GM12878 (cell line): ENCODE measurements around the gene SLC9C1. TPM values are rescaled to one million over a fixed set of nuclear protein-coding genes. Genes with fewer than 3 reads are reported as not detected.

Experiments
- CHD1 ChIP-seq: IDR thresholded peaks from 2 replicates; pipeline ENCODE4 v1.6.1; 2012; ENCODE audit warnings: low read depth, low read length, improper control_type of control experiment
- CREM ChIP-seq: IDR thresholded peaks from 2 replicates; pipeline ENCODE4 v1.6.1; 2014; ENCODE audit warnings: antibody characterized with exemption, low read depth
- DPF2 ChIP-seq: fragments of 450-650 bp; IDR thresholded peaks from 2 replicates; pipeline ENCODE4 v1.6.1; 2017; ENCODE audit warnings: mild to moderate bottlenecking
- EZH2 ChIP-seq: IDR thresholded peaks from 2 replicates; pipeline ENCODE4 v1.6.1; 2012; ENCODE audit warnings: low read depth, mild to moderate bottlenecking, control low read depth, inconsistent platforms, low read length, borderline replicate concordance; ENCODE audit not compliant: control insufficient read depth
- HDAC2 ChIP-seq: fragments of 200-600 bp; sonication (generic); IDR thresholded peaks from 2 replicates; pipeline ENCODE4 v1.6.1; 2017
- HDGF ChIP-seq: fragments of 450-650 bp; IDR thresholded peaks from 2 replicates; pipeline ENCODE4 v1.6.1; 2016; ENCODE audit warnings: antibody characterized with exemption
- IRF4 ChIP-seq: IDR thresholded peaks from 2 replicates; pipeline ENCODE4 v1.6.1; 2011; ENCODE audit warnings: low read depth, low read length
- KDM1A ChIP-seq: fragments of 200-600 bp; sonication (generic); IDR thresholded peaks from 2 replicates; pipeline ENCODE4 v1.6.1; 2016; ENCODE audit warnings: borderline replicate concordance
- MTA3 ChIP-seq: IDR thresholded peaks from 2 replicates; pipeline ENCODE4 v1.6.1; 2012; ENCODE audit warnings: low read length, inconsistent platforms, borderline replicate concordance
- MXI1 ChIP-seq: fragments of 150-350 bp; IDR thresholded peaks from 2 replicates; pipeline ENCODE4 v1.6.1; 2011; ENCODE audit warnings: low read depth, mild to moderate bottlenecking, inconsistent platforms, low read length, improper control_type of control experiment
- MYB ChIP-seq: fragments of 150-350 bp; IDR thresholded peaks from 2 replicates; pipeline ENCODE4 v1.6.1; 2014; ENCODE audit warnings: mild to moderate bottlenecking, low read depth, low read length, borderline replicate concordance
- NFXL1 ChIP-seq: fragments of 450-650 bp; IDR thresholded peaks from 2 replicates; pipeline ENCODE4 v1.6.1; 2017; ENCODE audit warnings: antibody characterized with exemption, mild to moderate bottlenecking, borderline replicate concordance
- NR2C2 ChIP-seq: IDR thresholded peaks from 2 replicates; pipeline ENCODE4 v1.6.1; 2011; ENCODE audit warnings: borderline replicate concordance, low read depth; ENCODE audit not compliant: control insufficient read depth, insufficient read length
- NR2F1 ChIP-seq: fragments of 450-650 bp; conservative IDR thresholded peaks from 2 replicates; pipeline ENCODE4 v1.6.1; 2017; ENCODE audit warnings: mild to moderate bottlenecking
- POLR2A ChIP-seq: IDR thresholded peaks from 2 replicates; pipeline ENCODE4 v1.6.1; 2011; ENCODE audit warnings: low read depth, mild to moderate bottlenecking, low read length
- RBBP5 ChIP-seq: fragments of 200-600 bp; sonication (generic); conservative IDR thresholded peaks from 2 replicates; pipeline ENCODE4 v1.6.1; 2016
- SMAD5 ChIP-seq: IDR thresholded peaks from 2 replicates; pipeline ENCODE4 v1.6.1; 2016; ENCODE audit warnings: antibody characterized with exemption, low read depth
- SREBF2 ChIP-seq: IDR thresholded peaks from 2 replicates; pipeline ENCODE4 v1.6.1; 2012; ENCODE audit warnings: mild to moderate bottlenecking, low read length
- STAT3 ChIP-seq: IDR thresholded peaks from 2 replicates; pipeline ENCODE4 v1.6.1; 2011; ENCODE audit warnings: low read depth, low read length, improper control_type of control experiment
- ZBED1 ChIP-seq: IDR thresholded peaks from 2 replicates; pipeline ENCODE4 v1.6.1; 2016; ENCODE audit warnings: borderline replicate concordance
- ZBTB4 ChIP-seq: fragments of 450-650 bp; formaldehyde crosslinking; IDR thresholded peaks from 2 replicates; pipeline ENCODE4 v1.4.0; 2022; ENCODE audit warnings: mild to moderate bottlenecking, moderate library complexity
- ZNF24 ChIP-seq: fragments of 450-650 bp; IDR thresholded peaks from 2 replicates; pipeline ENCODE4 v1.6.1; 2017; ENCODE audit warnings: antibody characterized with exemption, mild to moderate bottlenecking
- polyA plus RNA-seq, 11 experiments: library from polyadenylated mRNA; depleted of rRNA in 4 of 11; unstranded in 6 of 11; stranded (reverse) in 5 of 11; fragments of >200 nt; fragmentation: Nextera tagmentation in 4 of 11; fragmentation: Illumina TruSeq in 1 of 11; extraction: Ambion mirVana in 4 of 11; extraction: Trizol in 1 of 11; gene quantifications; 1 replicate in 1 of 11; 2 replicates in 10 of 11; pipeline versions ENCODE4 v1.2.1 to v1.2.3, GENCODE V29; 2011 to 2016; ENCODE audit warnings: inconsistent platforms in 2 of 11, missing spikeins in 2 of 11, low read depth in 1 of 11
- total RNA-seq, 4 experiments: library from RNA; depleted of rRNA in 3 of 4; stranded (reverse); fragments of >200 nt in 3 of 4; fragmentation: Illumina TruSeq in 1 of 4; extraction: Trizol in 1 of 4; gene quantifications; 2 replicates each; pipeline versions ENCODE4 v1.2.1 to v1.2.3, GENCODE V29; 2013 to 2021
- TF ChIP-seq, protein P1 (sequence below): IDR thresholded peaks from 2 replicates; pipeline ENCODE4 v1.6.1; 2011; ENCODE audit warnings: low read depth, low read length, improper control_type of control experiment, borderline replicate concordance
- TF ChIP-seq, protein P2 (sequence below): fragments of 450-650 bp; IDR thresholded peaks from 2 replicates; pipeline ENCODE4 v1.6.1; 2017; ENCODE audit warnings: mild to moderate bottlenecking, moderate library complexity
- TF ChIP-seq, protein P3 (sequence below): IDR thresholded peaks from 2 replicates; pipeline ENCODE4 v1.6.1; 2011; ENCODE audit warnings: low read depth, mild to moderate bottlenecking, low read length, moderate library complexity, borderline replicate concordance; ENCODE audit errors: extremely low read depth

Gene SLC9C1
- total and polyA plus RNA-seq, 10 of the 15 experiments (the other 5 are each of a cell fraction or from before 2014, with no cell fraction given), result not detected

- TF ChIP-seq HDGF (peak; percentile 84), KDM1A (no peak), ZBED1 (peak; percentile 83; the same call in 1 of the 2 replicates), MYB (no peak), NR2C2 (no peak), HDAC2 (no peak), NFXL1 (no peak), CHD1 (no peak), SMAD5 (peak; percentile 87), IRF4 (no peak; the same call in 1 of the 2 replicates), MTA3 (no peak), POLR2A (peak; percentile 67), RBBP5 (no peak), MXI1 (peak; percentile 69; the same call in 1 of the 2 replicates), SREBF2 (no peak), EZH2 (no peak), STAT3 (no peak), CREM (no peak; the same call in 1 of the 2 replicates), ZBTB4 (no peak), ZNF24 (no peak; the same call in 1 of the 2 replicates), NR2F1 (no peak), DPF2 (peak; percentile 22; the same call in 1 of the 2 replicates)
- TF ChIP-seq, protein P1, sequence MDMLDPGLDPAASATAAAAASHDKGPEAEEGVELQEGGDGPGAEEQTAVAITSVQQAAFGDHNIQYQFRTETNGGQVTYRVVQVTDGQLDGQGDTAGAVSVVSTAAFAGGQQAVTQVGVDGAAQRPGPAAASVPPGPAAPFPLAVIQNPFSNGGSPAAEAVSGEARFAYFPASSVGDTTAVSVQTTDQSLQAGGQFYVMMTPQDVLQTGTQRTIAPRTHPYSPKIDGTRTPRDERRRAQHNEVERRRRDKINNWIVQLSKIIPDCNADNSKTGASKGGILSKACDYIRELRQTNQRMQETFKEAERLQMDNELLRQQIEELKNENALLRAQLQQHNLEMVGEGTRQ, result no peak
- TF ChIP-seq, protein P2, sequence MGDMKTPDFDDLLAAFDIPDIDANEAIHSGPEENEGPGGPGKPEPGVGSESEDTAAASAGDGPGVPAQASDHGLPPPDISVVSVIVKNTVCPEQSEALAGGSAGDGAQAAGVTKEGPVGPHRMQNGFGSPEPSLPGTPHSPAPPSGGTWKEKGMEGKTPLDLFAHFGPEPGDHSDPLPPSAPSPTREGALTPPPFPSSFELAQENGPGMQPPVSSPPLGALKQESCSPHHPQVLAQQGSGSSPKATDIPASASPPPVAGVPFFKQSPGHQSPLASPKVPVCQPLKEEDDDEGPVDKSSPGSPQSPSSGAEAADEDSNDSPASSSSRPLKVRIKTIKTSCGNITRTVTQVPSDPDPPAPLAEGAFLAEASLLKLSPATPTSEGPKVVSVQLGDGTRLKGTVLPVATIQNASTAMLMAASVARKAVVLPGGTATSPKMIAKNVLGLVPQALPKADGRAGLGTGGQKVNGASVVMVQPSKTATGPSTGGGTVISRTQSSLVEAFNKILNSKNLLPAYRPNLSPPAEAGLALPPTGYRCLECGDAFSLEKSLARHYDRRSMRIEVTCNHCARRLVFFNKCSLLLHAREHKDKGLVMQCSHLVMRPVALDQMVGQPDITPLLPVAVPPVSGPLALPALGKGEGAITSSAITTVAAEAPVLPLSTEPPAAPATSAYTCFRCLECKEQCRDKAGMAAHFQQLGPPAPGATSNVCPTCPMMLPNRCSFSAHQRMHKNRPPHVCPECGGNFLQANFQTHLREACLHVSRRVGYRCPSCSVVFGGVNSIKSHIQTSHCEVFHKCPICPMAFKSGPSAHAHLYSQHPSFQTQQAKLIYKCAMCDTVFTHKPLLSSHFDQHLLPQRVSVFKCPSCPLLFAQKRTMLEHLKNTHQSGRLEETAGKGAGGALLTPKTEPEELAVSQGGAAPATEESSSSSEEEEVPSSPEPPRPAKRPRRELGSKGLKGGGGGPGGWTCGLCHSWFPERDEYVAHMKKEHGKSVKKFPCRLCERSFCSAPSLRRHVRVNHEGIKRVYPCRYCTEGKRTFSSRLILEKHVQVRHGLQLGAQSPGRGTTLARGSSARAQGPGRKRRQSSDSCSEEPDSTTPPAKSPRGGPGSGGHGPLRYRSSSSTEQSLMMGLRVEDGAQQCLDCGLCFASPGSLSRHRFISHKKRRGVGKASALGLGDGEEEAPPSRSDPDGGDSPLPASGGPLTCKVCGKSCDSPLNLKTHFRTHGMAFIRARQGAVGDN, result peak; percentile 61
- TF ChIP-seq, protein P3, sequence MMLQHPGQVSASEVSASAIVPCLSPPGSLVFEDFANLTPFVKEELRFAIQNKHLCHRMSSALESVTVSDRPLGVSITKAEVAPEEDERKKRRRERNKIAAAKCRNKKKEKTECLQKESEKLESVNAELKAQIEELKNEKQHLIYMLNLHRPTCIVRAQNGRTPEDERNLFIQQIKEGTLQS, result no peak
These were observed 156.9 kb downstream of the SLC9C1 start (continued) for GRCh38 chr3:112136959-112137693.
